ENCODE results near the gene ACOT11.

- no peak for TF ChIP-seq TAF1 (IDR thresholded peaks at IDR 0.05; ENCODE audit: borderline replicate concordance, insufficient read depth, low read length)
- TF ChIP-seq, protein P1, sequence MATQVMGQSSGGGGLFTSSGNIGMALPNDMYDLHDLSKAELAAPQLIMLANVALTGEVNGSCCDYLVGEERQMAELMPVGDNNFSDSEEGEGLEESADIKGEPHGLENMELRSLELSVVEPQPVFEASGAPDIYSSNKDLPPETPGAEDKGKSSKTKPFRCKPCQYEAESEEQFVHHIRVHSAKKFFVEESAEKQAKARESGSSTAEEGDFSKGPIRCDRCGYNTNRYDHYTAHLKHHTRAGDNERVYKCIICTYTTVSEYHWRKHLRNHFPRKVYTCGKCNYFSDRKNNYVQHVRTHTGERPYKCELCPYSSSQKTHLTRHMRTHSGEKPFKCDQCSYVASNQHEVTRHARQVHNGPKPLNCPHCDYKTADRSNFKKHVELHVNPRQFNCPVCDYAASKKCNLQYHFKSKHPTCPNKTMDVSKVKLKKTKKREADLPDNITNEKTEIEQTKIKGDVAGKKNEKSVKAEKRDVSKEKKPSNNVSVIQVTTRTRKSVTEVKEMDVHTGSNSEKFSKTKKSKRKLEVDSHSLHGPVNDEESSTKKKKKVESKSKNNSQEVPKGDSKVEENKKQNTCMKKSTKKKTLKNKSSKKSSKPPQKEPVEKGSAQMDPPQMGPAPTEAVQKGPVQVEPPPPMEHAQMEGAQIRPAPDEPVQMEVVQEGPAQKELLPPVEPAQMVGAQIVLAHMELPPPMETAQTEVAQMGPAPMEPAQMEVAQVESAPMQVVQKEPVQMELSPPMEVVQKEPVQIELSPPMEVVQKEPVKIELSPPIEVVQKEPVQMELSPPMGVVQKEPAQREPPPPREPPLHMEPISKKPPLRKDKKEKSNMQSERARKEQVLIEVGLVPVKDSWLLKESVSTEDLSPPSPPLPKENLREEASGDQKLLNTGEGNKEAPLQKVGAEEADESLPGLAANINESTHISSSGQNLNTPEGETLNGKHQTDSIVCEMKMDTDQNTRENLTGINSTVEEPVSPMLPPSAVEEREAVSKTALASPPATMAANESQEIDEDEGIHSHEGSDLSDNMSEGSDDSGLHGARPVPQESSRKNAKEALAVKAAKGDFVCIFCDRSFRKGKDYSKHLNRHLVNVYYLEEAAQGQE (IDR thresholded peaks at IDR 0.05; ENCODE audit: insufficient read depth in 1 of 2, low read depth in 2 of 2, low read length in 2 of 2) = no peak
- no peak for TF ChIP-seq SIN3A (IDR thresholded peaks at IDR 0.05; ENCODE audit: borderline replicate concordance, insufficient read depth, low read length)
Measured at GRCh38 chr1:54506594-54506993, 41.4 kb upstream of the ACOT11 start.

Data from PFSK-1 (cell line).